Stimulated activated CD4-positive, alpha-beta T cell treated with anti-CD3 and anti-CD28 coated beads, TNF-alpha, amount 100 ng/mL, for 48 hours (primary cell): ENCODE results near the gene BRCA1.

Source experiments
- DNase-seq, 3 donors: peaks; one replicate each; pipeline ENCODE4 v3.0.0-alpha.2; 2020; ENCODE audit warnings: low read depth in 3 of 3

The BRCA1 gene

GRCh38 chr17:43025290-43025657 is 99.9 kb downstream of the BRCA1 start:
- DNase-seq = no peak

GRCh38 chr17:43024407-43025289 is 100.5 kb downstream of the BRCA1 start, which contains the start of gene RND2:
TSS of gene RND2 (plus strand) at chr17:43025231. CDS start at chr17:43025348, 117 bp downstream.
- DNase-seq = peak; percentile 47 to 74 (median 66)

DNA sequence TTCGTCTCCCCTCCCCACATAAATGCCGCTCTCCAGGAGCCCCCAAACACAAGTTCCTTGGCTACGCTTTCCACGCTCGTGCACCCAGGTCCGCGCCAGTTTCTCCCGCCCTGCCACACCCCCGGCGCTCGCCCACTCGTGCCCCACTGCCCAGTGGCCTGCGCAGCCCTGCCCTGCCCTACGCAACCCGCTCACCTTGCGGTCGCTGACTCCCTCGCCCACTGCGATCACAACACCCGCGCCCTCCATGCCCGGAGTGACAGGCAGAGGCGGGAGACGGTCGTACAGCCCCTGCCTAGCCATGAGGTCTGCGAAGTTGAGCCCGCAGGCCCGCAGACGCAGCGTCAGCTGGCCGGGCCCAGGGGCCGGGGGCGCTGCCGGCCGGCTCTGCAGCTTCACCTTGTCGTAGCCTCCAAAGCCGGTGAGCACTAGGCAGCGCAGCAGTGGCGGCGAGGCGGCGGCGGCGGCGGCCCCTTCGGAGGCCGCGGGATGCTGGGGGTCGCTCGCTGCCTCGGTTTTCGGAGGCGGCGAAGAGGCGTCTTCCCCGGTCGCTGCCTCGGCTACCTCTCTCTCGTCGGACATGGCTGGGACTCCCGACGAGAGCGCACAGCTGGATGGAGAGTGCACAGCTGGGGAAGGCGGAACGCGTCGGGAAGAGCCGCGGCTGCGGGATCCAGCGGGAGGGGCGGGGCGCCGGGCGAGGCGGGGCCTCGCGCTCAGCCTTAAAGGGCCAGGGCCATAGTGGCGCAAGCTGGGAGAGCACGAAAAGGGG is 103.2 kb downstream of the BRCA1 start, which contains the start of gene VAT1:
Gene VAT1 (minus strand): TSS at position 645 of the 772 bp plus-strand sequence. CDS start 63 bp downstream, at position 582.
- DNase-seq = peak in 1 of 3 donors; percentile 70

- no peak for DNase-seq
Observed at GRCh38 chr17:43020789-43021740, 104.1 kb downstream of the BRCA1 start.

DNA sequence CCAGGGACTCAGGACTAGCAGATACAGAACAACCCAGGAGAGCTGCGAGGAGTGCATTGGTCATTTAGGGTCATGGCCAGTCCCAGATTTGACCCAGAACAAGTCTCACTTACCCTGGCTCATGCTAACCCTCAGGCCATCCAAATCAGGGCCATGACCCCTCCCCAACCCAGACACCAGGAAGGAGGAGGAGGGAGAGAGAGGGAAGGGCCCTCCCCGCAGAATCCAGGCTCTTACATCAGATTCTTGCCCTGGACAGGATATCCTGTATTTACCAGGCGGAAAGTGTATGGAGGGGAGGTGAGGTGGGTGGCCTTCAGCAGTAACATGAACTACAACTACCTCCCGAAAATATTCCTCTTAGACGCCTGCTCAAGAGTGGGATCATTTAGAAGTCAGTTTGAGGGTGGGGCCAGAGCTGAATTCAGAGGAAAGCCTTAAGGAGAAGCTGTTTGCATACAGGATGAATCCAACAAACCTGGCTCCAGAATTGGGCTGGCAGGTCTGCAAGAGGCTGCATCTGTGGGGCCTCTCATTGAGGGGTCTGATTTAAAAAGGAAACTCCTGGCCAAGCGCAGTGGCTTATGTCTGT is 105.0 kb downstream of the BRCA1 start:
- DNase-seq = no peak

- no peak for DNase-seq
Observed at GRCh38 chr17:43019418-43019817, 105.7 kb downstream of the BRCA1 start.

DNA sequence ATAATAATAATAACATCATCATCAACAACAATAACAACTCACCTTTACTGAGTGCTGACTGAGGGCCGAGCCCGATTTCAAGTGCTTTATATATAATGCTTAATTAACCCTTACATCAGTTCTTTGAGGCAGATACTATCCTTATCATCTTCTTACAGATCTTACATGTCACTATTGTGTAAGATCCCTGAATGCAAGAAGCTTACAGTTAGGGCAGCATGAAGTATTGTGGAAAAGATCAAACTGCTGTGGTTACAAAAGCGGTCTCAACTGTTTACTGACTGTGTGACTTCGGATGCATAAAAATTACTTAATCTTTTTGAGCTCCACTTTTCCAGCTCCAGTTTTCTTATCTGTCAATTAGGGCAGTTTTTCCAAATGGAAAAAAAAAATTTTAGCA is 106.2 kb downstream of the BRCA1 start:
- DNase-seq = no peak

DNA sequence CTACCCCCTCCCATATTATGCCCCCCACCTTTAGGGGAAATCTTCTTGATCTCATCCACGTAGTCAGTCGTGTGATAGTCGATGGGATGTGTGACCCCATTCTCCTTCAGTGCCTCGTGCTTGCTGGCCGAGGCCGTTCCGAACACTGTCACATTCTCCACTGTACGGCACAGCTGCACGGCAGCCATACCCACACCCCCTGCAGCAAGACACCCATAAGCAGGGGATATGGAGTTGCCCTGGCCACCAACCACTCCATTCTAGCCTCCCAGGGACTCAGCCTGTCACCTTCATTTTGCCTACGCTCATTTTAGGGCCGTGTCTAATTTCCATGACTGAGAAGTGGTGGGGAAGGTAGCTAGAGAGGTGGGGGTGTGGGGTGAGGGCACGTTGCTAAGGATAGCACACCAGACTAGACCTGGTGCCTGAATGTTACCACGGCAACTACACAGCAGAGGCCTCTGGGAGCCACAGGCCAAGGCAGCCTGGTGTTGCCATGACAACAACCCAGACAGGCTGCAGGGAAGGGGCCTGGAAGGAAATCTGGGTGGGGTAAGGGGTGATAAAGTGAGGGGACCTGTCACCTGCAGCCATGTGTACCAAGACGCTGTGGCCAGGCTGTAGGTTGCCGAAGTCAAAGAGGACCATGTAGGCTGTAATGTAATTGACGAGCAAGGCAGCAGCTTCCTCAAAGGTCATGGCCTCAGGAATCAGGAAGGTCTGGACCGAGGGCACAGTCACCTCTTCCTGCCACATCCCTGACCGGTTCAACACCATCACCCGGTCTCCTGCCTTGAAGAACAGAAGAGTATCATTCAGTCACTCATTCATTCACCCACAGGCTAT is 106.9 kb downstream of the BRCA1 start:
- no peak for DNase-seq

DNA sequence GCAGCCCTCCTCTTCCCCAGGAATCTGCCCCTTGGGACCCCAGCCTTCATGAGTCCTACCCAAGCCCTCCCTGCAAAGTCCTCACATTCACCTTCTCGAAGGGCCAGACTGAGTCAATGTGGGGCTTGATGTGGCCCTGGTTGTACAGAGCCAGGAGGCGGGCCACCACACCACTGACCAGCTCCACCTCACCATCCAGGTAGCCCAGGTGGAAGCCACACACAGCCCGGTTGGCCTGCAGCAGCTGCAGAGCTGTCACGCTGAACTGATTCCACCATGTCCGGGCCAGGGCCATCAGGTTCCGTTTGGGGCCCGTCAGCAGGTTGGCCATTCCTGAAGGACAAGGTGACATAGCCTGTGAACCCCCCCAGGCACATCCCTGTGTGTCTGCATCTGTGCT is 108.9 kb downstream of the BRCA1 start:
- DNase-seq = no peak

GRCh38 chr17:43015579-43015978 is 109.6 kb downstream of the BRCA1 start:
- no peak for DNase-seq

- DNase-seq = no peak
Observed at GRCh38 chr17:43014649-43015542, 110.3 kb downstream of the BRCA1 start.

DNA sequence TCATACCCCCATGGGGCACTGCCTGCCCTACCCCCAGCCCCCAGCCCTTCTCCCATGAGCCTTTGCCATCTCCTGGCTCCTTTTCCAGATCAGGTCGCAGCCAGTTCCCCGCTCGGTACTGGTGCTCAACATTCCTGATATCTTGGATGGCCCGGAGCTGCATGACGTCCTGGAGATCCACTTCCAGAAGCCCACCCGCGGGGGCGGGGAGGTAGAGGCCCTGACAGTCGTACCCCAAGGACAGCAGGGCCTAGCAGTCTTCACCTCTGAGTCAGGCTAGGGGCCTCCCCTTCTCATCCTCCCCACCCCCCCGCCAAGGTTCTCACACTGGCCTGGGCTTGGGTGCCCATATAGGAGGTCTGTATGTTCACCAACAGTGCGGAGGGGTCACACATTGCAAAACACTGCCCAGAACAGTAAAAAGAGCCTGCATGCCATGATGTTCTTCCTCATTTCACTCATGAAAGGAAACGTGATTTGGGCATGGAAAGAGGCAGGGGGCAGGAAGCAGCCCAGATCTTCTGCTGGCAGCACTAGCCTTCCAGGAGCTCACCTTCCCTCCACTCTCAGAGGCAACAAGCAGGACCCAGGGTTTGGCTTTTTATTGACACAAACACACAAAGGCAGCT is 111.0 kb downstream of the BRCA1 start:
- DNase-seq = no peak

GRCh38 chr17:43013296-43013695 is 111.9 kb downstream of the BRCA1 start:
- no peak for DNase-seq

- DNase-seq = no peak
Observed at GRCh38 chr17:43011728-43012472, 113.3 kb downstream of the BRCA1 start.

DNA sequence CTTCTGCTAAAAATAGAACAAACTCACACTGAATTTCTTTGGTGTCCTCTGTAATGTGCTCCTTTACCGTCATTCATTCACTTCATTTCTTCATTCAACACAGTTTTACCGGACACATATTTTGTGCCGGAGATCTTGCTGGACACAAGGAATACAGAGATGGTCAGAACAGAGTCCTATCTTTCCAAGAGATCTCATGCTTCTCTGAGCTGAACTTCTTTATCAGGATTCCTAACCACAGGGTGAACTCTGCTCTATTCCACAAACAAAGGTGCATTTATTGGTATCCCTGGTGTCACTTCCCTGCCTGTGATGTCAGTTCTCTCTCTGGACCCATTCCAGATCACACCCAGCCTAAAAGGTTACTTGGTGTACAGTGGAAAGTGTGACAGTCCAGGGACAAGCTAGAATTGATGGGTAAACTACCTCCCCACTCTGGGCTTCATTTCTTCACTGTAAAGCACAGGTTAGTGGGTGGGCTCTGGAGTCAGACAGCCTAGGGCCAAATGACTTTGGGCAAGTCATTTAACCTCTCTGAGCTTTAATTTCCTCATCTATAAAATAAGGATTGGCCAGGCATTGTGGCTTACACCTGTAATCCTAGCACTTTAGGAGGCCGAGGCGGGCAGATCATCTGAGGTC is 114.4 kb downstream of the BRCA1 start:
- no peak for DNase-seq

DNA sequence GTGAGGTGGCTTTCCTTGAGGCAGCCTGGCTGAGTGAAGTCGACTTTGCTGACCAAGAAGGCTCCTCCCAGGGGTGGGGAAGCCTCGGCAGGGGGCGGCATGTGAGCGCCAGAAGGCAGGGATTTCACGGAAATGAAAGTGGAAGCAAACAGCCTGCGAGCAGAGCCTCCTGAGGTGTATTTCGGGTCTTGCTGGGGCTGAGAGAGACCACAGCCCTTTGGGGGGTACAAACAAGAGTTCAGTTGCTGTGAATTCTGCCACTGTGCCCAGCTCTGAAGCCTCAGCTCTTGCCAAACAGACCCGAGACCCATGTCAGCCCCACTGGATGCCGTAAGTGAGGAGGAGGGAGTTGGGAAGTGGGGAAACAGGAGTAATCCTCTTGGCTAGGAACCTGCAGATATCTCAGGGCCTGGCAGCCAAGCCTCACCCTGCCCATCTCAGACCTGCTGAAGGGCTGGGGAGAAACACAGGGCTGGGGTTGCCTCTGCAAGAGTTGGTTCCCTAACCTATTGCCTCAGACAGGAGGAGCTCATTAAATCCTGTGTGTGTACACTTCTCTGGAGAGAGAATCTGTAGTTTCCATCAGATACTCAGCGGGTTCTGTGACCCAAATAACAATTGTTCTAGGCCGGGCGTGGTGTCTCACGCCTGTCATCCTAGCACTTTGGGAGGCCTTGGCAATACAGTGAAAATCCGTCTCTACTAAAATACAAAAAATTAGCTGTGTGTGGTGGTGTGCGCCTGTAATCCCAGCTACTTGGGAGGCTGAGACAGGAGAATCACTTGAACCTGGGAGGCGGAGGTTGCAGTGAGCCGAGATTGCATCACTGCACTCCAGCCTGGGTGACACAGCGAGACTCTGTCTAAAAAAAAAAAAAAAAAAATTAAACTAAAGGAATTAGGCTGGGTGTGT is 118.3 kb downstream of the BRCA1 start, which contains the start of gene IFI35:
Gene IFI35 (plus strand): TSS at position 146 of the 913 bp plus-strand sequence. CDS start 164 bp downstream, at position 310.
- DNase-seq = peak; percentile 75 to 79 (median 76)
